ENCODE measurements around the gene NSUN6.

- TF ChIP-seq POLR2A (IDR thresholded peaks at IDR 0.05; ENCODE audit: low read depth) (no peak), CTCF (IDR thresholded peaks at IDR 0.05) (no peak), EP300 (IDR thresholded peaks at IDR 0.05) (no peak), POLR2AphosphoS5 (IDR thresholded peaks at IDR 0.05) (no peak)
Observed at GRCh38 chr10:18615618-18616017, 35.8 kb downstream of the NSUN6 start.
